Measurements from ENCODE around the gene TARBP1. TPM values are rescaled to one million over a fixed set of nuclear protein-coding genes. Genes with fewer than 3 reads are reported as not detected.

TARBP1 gene
- total RNA-seq, 2 donors from 2014 or later: 5.5 to 11.3 TPM

DNA sequence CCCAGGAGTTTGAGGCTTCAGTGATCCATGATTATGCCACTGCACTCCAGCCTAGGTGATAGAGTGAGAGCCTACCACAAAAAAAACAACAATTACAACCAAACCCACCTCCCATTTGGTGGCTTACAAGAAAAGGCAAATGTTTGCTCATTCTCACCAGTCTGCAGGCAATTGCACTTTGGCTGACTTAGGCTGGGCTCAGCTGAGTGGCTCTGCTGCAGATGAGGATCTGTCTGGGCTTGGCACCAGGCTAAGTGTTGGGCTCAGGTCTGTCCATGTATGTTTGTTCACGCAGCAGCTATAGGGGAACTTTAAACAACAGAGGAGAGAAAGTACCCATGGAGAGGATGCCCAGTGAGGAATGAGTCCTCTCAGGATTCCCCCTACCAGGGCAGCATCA is 133.7 kb downstream of the TARBP1 start:
- no peak overlapping the region for H3K4me3 ChIP-seq
- no peak overlapping the region for H3K27ac ChIP-seq
- TF ChIP-seq CTCF (IDR thresholded peaks at IDR 0.05): no peak
- H3K4me1 ChIP-seq: no peaks in the 10 kb centered on the region
- no peak for DNase-seq (ENCODE audit: low spot score)
- H3K9me3 ChIP-seq: peaks cover 0 to 3% of the 10 kb centered on the region in 2 donors
- no peaks in the 10 kb centered on the region for H3K36me3 ChIP-seq
- no peaks in the 10 kb centered on the region for H3K27me3 ChIP-seq

DNA sequence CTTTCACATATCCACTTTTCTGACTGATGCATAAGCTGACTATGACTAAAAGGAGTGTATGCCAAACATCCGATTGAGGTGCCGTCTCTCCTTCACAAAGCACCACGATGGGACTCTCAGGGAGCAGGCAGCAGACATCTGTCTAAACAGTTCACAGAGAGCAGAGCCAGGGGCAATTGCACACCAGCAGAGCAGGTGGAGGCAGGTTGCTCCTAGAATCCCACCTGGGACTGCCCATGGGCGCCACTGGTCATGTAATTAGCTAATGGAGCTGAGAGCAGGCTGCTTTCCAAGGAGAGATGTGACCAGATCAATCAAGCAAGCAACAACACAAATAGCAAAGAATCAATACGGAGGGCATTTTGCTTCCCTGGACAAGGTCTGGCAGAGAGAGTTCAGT is 136.2 kb downstream of the TARBP1 start:
- no peak for DNase-seq (ENCODE audit: low spot score)
- Histone ChIP-seq H3K36me3 (no peaks in the 10 kb centered on the region), H3K27me3 (no peaks in the 10 kb centered on the region), H3K4me1 (no peaks in the 10 kb centered on the region), H3K9me3 (peaks cover 0 to 25% of the 10 kb centered on the region in 2 donors), H3K4me3 (no peak overlapping the region), H3K27ac (no peak overlapping the region)
- no peak for TF ChIP-seq CTCF (IDR thresholded peaks at IDR 0.05)

Other genes with a start within 250 kb of the TARBP1 start
- gene COA6, start 105.7 kb downstream of the TARBP1 start, total RNA-seq: 10 to 100 TPM; 23.1 to 36.4 TPM
- gene IRF2BP2, start 131.0 kb upstream of the TARBP1 start, total RNA-seq: 10 to 100 TPM; 74.5 to 76.3 TPM

All from right atrium auricular region (tissue), 2 donors.